HG02938 (cell line): Measurements from ENCODE around the gene RTN4.
"Not testable (repeated sequence)": the region's sequence is repeated elsewhere in the genome, so short reads cannot be mapped to it uniquely, and the experiment has no call there.

Source experiments
- ATAC-seq: cut with Tn5 transposase; IDR thresholded peaks from one replicate; pipeline ENCODE4 v1.9.1; 2021; ENCODE audit warnings: mild to moderate bottlenecking, moderate library complexity; ENCODE audit not compliant: unreplicated experiment

The RTN4 gene

DNA sequence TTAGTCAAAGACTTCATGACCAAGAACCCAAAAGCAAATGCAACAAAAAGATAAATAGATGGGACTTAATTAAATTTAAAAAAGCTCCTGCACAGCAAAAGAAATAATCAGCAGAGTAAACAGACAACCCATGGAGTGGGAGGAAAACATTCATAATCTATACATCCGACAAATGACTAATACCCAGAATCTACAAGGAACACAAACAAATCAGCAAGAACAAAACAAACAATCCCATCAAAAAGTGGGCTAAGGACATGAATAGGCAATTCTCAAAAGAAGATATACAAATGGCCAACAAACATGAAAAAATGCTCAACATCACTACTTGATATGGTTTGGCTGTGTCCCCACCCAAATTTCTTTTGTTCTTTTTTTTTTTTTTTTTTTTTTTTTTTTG, 25.8 kb upstream of the RTN4 start:
- ATAC-seq = not testable (repeated sequence)

GRCh38 chr2:55073000-55073983, 23.0 kb upstream of the RTN4 start:
- no peak for ATAC-seq

- ATAC-seq = no peak
Measured at GRCh38 chr2:55063713-55064323, 13.6 kb upstream of the RTN4 start.

- no peak for ATAC-seq
Measured at GRCh38 chr2:55063226-55063625, 13.0 kb upstream of the RTN4 start.

DNA sequence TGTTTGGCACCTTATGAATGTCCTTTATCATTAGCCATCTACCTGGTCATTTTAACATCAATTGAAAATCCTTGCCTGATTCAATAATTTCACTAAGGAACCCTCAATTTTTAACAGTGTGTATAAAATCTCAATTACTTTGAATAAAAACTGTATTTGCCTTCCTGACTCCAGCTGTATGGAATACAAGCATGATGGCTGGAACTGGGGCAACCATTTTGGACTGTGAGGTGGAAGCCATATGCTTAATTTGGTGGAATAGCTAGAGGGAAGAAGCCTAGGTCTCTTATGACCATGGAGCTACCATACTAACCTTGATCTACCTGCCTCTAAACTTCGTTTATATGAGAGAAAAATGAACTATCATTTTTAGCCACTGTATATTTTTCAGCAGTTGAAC, 12.5 kb upstream of the RTN4 start:
- no peak for ATAC-seq

DNA sequence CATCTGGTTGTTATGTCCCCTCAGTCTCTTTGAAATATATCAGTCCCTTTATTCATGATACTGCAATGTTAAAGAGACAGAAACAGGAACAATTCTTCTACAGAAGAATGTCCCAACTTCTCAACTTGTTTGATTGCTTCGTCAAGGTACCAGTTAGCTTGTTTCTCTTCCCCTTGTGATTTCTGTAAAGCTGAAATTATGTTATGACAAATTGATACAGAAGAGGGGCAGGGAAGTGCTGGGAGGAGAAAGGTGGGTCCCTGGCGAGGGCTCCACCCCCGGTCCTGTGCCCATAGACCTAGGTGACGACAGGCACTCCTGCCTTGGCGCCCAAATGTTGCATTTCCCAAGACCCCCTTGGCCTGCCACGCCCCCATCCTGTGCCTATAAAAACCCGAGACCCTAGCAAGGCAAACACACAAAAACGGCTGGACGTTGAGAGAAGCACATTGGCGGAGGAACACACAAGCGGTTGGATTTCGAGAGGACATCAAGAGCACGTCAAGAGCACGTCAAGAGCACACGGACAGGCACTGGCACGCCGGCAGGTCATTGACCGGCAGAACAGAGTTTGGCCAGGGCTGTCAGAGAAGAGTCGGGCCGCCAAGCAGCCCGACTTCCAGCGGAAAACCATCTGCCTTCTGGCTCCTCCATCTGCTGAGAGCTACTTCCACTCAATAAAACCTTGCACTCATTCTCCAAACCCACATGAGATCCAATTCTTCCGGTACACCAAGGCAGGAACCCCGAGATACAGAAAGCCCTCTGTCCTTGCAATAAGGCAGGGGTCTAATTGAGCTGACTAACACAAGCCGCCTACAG, 11.5 kb upstream of the RTN4 start:
- ATAC-seq = no peak

GRCh38 chr2:55059793-55060192, 9.5 kb upstream of the RTN4 start:
- ATAC-seq = no peak

- no peak for ATAC-seq
Measured at GRCh38 chr2:55057474-55057873, 7.2 kb upstream of the RTN4 start.

GRCh38 chr2:55056024-55056521, 5.8 kb upstream of the RTN4 start:
- no peak for ATAC-seq

- ATAC-seq = peak; percentile 21
Measured at GRCh38 chr2:55054106-55054875, 4.0 kb upstream of the RTN4 start.

DNA sequence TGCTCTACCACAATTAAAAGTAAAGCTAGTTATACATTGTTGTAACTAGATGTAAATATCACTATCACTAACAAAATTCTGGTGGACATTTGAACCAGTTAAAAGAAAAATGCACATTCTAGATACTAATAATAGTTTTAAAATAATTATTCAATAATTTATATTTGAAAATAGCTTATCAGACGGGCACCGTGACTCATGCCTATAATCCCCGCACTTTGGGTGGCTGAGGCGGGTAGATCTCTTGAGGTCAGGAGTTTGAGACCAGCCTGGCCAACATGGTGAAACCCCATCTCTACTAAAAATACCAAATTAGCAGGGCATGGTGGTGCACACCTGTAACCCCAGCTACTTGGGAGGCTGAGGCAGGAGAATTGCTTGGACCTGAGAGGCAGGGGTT, 3.0 kb upstream of the RTN4 start:
- not testable (repeated sequence) for ATAC-seq

DNA sequence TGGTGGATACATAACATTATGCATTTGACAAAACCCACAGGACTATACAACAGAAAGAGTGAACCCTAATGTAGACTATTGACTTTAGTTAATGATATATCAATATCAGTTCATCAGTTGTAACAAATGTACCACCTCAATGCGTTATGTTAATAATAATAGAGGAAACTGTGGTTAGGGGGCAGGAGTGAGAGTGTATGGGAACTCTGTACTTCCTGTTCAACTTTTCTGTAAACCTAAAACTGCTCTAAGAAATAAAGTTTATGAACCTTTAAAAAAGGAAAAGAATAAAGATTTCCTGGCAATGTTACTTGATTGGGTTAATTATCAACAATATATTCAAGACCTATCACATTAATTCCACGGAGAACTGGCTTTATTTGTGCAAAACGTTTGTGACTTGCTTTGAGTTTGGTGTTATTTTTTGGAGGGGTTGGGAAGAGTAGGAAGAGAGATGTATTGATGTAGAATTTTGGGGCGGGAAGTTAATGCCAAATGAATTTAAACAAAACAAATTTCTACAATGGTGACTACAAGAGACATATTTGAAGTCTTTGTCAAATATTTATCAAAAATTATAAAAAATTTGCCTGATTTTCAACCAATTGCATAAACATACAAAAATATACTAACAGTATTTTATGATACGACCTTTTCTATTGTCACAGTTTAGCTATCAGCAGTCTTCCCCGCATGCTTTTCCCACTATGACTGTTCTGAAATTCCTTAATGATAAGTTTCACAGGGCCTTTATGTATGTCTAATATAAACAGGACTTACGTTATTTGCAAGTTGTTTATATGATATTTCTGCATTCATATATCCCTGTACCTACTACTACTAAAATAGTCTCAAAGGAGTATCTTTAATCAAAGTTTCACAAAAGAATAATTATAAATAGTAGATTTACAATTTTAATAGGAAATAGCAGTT, 2.1 kb upstream of the RTN4 start:
- ATAC-seq = no peak

- no peak for ATAC-seq
Measured at GRCh38 chr2:55051026-55051866, 995 bp upstream of the RTN4 start.

- ATAC-seq = no peak
Measured at GRCh38 chr2:55049821-55050099, 491 bp downstream of the RTN4 start.

DNA sequence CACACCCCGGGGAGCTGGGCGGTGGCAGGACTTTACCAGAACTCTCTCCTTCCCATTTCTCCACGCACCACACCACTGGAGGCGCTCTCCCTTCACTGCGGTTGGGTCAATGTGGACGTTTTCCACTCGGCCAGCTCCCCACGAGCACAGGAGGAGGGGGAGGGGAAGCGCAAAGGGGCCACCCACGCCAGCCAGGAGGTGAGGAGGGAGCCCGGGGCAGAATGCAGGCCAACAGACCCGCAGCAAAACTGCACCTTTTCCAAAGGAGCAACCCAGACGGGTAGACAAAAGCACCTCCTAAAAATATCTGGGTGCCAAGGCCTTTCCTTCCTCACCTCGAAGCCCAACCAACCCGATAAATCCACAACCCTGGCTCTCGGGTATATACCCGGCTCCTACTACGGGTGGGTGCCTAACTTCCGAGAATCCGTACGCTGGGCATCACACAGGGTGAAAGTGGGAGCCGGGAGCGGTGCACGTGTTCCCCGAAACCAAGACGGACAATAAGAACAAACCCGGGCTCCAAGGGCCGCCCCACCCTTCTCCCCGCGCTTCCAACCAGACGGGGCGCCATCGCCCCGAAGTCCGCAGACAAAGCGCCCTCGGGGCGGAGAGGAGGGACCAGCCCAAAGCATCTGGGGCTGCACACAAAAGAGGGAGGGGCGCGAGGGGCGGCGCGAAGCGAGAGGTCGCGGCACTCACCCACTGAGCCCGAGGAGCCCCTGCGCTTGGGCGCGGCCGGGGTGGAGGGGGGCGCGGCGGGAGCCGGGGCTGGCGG, 1.0 kb downstream of the RTN4 start:
- no peak for ATAC-seq

GRCh38 chr2:55048508-55049042, 1.7 kb downstream of the RTN4 start:
- ATAC-seq = no peak

DNA sequence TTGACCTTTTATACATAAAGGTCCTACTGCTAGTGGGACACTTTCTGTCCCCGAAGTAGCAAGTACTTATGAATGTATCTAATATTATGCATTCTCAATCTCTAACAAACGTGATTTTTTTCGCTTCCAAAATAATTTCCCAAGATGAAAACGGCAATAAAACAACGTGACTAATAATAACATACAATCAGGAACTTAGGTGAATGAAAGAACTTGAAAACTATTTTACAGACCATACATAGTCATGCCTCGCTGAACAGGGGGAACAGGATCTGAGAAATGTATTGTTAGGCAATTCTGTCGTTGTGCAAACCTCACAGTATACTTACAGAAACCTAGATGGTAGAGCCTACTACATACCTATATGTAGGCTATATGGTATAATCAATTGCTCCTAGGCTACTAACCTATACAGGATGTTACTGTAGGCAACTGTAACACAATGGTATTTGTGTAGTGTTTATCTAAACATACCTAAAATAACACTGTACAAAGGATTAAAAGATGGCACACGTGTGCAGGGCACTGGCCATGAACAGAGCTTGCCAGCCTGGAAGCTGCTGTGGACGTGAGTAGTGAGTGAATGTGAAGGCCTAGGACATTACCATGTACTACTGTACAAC, 2.5 kb downstream of the RTN4 start:
- no peak for ATAC-seq
